Tibial nerve (tissue), 4 donors: ENCODE data around the gene KIF17. TPM values are rescaled to one million over a fixed set of nuclear protein-coding genes. Genes with fewer than 3 reads are reported as not detected.

Experiments used
- DNase-seq, 2 donors: peaks; one replicate each; pipeline ENCODE4 v3.0.0-alpha.2; 2019; ENCODE audit warnings: low spot score in 2 of 2
- H3K27ac ChIP-seq, 4 donors: fragments of 200-600 bp; sonication (generic) in 3 of 4; one replicate each; pipeline ENCODE4 v1.5.1; 2017 to 2019; ENCODE audit warnings: mild to moderate bottlenecking in 1 of 4
- H3K27me3 ChIP-seq, 2 donors: fragments of 200-600 bp; sonication (generic) in 1 of 2; one replicate each; pipeline versions ENCODE4 v1.5.1 to v1.6.0; 2017 to 2019
- H3K36me3 ChIP-seq, 3 donors: fragments of 200-600 bp; sonication (generic); one replicate each; pipeline ENCODE4 v1.5.1; 2018 to 2019
- H3K4me1 ChIP-seq, 4 donors: fragments of 200-600 bp; sonication (generic) in 3 of 4; one replicate each; pipeline ENCODE4 v1.5.1; 2017 to 2019
- H3K4me3 ChIP-seq, 4 donors: fragments of 200-600 bp; sonication (generic) in 3 of 4; one replicate each; pipeline ENCODE4 v1.5.1; 2017 to 2019; ENCODE audit warnings: mild to moderate bottlenecking in 1 of 4, moderate library complexity in 1 of 4
- H3K9me3 ChIP-seq, 4 donors: fragments of 200-600 bp; sonication (generic) in 3 of 4; one replicate each; pipeline ENCODE4 v1.5.1; 2017 to 2019
- EP300 ChIP-seq, 2 donors: sonication (generic); formaldehyde crosslinking; IDR thresholded peaks; one replicate each; pipeline ENCODE4 v1.6.1; 2017; ENCODE audit warnings: antibody characterized with exemption in 2 of 2, mild to moderate bottlenecking in 1 of 2
- POLR2A ChIP-seq, 2 donors: fragments of 450-650 bp; IDR thresholded peaks; one replicate each; pipeline ENCODE4 v1.6.1; 2017; ENCODE audit warnings: antibody characterized with exemption in 2 of 2, mild to moderate bottlenecking in 2 of 2, moderate library complexity in 2 of 2
- WGBS, 2 donors: methylation state at CpG; one replicate each; pipeline ENCODE4 v1.1.5; 2018; 5-methylcytosine and 5-hydroxymethylcytosine counted together
- total RNA-seq, 4 donors: library from RNA; depleted of rRNA; stranded (reverse); fragments of >200 nt; gene quantifications; one replicate each; pipeline ENCODE4 v1.1.0, GENCODE V29; 2016
- TF ChIP-seq, protein P1 (sequence below), 5 experiments: fragments of 200-600 bp in 3 of 5; fragments of 450-650 bp in 2 of 5; sonication (generic) in 3 of 5; IDR thresholded peaks; one replicate each; pipeline ENCODE4 v1.5.1; 2016 to 2019; ENCODE audit warnings: antibody characterized with exemption in 5 of 5, mild to moderate bottlenecking in 3 of 5, moderate library complexity in 2 of 5

KIF17 gene
- total RNA-seq, 4 donors from 2014 or later = 0.59 to 4.2 (median 3.3) TPM

DNA sequence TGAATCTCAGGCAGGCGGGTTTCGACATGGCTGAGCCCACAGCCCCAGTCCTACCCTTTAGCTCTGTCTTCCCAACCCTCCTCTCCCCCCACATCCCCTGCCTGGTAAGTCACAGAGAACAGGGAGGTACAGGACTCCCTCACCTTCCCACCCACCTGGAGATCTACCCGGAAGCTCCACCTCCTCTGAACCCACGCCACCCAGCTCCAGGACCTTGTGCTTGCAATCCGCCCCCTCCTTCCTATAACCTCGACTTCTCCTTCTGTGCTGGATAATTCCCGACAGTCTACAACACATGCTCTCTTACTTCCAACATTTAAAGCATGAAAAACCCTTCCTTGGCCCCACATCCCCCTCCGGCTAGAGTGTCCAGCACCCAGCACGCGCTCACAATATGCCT lies 22.3 kb downstream of the KIF17 start:
- no peak for DNase-seq
- Histone ChIP-seq H3K9me3 (peaks cover 0 to 9% (median 0%) of the 10 kb centered on the region in 4 donors), H3K4me3 (no peak overlapping the region), H3K27ac (no peak overlapping the region), H3K36me3 (no peaks in the 10 kb centered on the region), H3K27me3 (no peaks in the 10 kb centered on the region), H3K4me1 (peaks cover 0 to 12% (median 4%) of the 10 kb centered on the region in 4 donors)
- WGBS, 2 donors = 76 to 81% methylated on average over 10 of the region's 10 CpGs
- TF ChIP-seq EP300 (IDR thresholded peaks at IDR 0.05) (no peak), POLR2A (IDR thresholded peaks at IDR 0.05) (no peak)
- TF ChIP-seq, protein P1, sequence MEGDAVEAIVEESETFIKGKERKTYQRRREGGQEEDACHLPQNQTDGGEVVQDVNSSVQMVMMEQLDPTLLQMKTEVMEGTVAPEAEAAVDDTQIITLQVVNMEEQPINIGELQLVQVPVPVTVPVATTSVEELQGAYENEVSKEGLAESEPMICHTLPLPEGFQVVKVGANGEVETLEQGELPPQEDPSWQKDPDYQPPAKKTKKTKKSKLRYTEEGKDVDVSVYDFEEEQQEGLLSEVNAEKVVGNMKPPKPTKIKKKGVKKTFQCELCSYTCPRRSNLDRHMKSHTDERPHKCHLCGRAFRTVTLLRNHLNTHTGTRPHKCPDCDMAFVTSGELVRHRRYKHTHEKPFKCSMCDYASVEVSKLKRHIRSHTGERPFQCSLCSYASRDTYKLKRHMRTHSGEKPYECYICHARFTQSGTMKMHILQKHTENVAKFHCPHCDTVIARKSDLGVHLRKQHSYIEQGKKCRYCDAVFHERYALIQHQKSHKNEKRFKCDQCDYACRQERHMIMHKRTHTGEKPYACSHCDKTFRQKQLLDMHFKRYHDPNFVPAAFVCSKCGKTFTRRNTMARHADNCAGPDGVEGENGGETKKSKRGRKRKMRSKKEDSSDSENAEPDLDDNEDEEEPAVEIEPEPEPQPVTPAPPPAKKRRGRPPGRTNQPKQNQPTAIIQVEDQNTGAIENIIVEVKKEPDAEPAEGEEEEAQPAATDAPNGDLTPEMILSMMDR (IDR thresholded peaks at IDR 0.05) = no peak

DNA sequence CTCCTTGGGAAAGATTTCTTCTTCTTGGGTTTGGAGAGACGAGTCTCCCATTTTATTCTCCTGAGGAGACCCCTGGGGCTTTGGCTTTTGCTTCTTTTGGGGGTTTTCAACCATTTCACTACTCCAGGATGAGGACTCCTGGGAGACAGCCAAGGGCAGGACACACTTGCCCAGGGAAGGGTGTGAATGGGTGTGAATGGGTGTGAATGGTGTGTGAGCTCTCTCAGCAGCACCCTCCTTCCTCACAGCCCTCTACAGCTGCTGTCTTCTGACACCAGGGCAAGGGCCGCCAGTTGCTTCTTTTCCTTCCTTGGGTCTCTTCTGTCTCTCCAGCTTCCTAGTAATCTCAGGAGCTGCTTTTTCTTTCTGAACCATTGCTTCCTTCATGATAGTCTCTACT lies 24.2 kb downstream of the KIF17 start:
- TF ChIP-seq, protein P1 (IDR thresholded peaks at IDR 0.05) = no peak
- TF ChIP-seq POLR2A (IDR thresholded peaks at IDR 0.05) (no peak), EP300 (IDR thresholded peaks at IDR 0.05) (no peak)
- no peak for DNase-seq
- Histone ChIP-seq H3K9me3 (peaks cover 0 to 9% (median 0%) of the 10 kb centered on the region in 4 donors), H3K4me3 (no peak overlapping the region), H3K4me1 (peaks cover 0 to 12% (median 4%) of the 10 kb centered on the region in 4 donors), H3K27ac (no peak overlapping the region), H3K36me3 (no peaks in the 10 kb centered on the region), H3K27me3 (no peaks in the 10 kb centered on the region)
- 72 to 88% methylated on average over 2 of the region's 2 CpGs for WGBS, 2 donors

DNA sequence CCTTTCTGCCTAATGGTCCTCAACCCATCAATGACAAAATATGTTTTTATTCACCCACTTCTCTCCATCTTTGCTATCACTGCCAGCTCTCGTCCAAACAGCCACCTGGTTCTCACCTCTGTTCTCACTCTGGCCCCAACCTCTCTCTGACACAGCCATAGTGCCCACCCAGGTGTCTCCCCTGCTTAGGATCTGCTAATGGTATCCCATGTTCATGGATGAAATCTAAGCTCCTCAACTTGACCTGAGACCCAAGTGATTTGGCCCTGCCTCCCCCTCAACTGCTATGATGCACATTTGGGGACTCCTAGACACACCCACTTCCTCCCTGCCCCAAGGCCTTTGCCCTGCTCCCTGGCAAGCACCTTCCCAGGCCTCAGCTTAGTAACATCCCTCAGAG lies 25.9 kb downstream of the KIF17 start:
- H3K4me3 ChIP-seq = no peak overlapping the region
- H3K9me3 ChIP-seq = peaks cover 0 to 9% (median 0%) of the 10 kb centered on the region in 4 donors
- peaks cover 0 to 6% (median 2%) of the 10 kb centered on the region in 4 donors for H3K4me1 ChIP-seq
- DNase-seq = no peak
- no peak overlapping the region for H3K27ac ChIP-seq
- WGBS, 2 donors = 83 to 96% methylated on average over 1 of the region's 1 CpG
- no peak for TF ChIP-seq POLR2A (IDR thresholded peaks at IDR 0.05)
- TF ChIP-seq EP300 (IDR thresholded peaks at IDR 0.05) = no peak
- TF ChIP-seq, protein P1 (IDR thresholded peaks at IDR 0.05) = no peak
- no peaks in the 10 kb centered on the region for H3K27me3 ChIP-seq
- no peaks in the 10 kb centered on the region for H3K36me3 ChIP-seq

DNA sequence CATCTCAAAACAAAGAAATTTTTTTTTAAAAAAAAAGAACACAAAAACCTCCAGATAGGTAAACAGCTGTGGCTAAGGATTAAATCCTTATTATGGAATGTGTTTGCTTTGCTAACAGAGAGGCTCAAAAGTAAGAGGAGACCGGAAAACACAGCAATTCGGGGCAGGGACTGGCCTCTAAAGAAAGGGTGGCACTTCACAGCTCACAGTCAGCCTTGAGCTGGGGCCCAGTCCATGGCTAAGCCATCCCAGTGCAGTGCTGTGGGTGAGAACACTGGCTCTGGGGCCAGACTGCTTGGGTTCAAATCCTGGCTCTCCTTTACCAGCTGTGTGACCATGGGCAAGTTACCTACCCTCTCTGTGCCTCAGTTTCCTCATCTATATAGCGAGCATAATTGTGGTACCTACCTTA lies 28.2 kb downstream of the KIF17 start:
- TF ChIP-seq POLR2A (IDR thresholded peaks at IDR 0.05) = no peak
- TF ChIP-seq, protein P1 (IDR thresholded peaks at IDR 0.05) = no peak
- no peak for TF ChIP-seq EP300 (IDR thresholded peaks at IDR 0.05)
- no peaks in the 10 kb centered on the region for H3K36me3 ChIP-seq
- DNase-seq = no peak
- WGBS, 2 donors = 92 to 93% methylated on average over 3 of the region's 3 CpGs
- H3K4me1 ChIP-seq = peaks cover 0 to 13% (median 0%) of the 10 kb centered on the region in 4 donors
- peaks cover 0 to 9% (median 0%) of the 10 kb centered on the region in 4 donors for H3K9me3 ChIP-seq
- H3K27me3 ChIP-seq = no peaks in the 10 kb centered on the region
- H3K4me3 ChIP-seq = no peak overlapping the region
- no peak overlapping the region for H3K27ac ChIP-seq

DNA sequence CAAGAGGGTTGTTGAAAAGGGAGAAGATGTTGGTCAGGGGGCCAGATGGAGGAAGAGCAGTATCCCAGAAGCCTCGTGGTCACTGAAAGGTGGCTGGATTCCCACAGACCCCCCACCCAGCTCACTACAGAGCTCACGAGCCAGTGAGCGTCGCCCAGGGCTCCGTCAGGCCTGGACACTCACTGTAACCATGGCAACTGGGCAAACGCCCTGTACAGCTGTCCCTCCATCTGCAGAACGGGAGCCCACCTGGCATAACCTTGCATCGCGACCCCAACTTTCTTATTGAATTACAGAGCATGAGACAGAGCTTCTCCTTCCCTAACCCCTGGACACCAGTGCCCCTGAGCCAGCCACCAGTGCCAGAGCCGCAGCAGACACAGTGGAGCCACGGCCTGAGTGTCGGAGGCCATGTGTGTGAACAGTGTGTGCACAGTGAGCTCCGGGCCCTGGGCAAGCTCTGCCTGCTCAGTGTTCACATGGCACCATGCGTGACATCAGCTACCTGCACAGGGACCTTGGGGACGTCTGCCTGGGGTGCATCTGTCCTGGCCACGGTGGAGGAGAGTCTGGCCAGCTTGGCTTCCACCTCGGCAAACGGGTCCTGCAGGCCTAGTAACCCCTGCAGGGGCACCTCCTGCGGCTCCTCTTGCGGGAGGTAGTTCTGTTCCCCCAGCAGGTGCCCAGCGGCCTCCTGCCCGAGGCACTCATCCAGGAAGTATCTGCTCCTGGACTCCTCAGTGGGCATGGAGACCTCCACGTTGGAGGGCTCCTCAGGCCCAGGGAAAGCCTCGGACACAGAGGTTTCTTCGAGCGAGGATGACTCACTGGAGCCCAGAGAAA lies 30.7 kb downstream of the KIF17 start:
- TF ChIP-seq, protein P1 (IDR thresholded peaks at IDR 0.05) = no peak
- TF ChIP-seq EP300 (IDR thresholded peaks at IDR 0.05) = no peak
- Histone ChIP-seq H3K4me3 (no peak overlapping the region), H3K27me3 (no peaks in the 10 kb centered on the region), H3K36me3 (no peaks in the 10 kb centered on the region), H3K9me3 (peaks cover 0 to 6% (median 0%) of the 10 kb centered on the region in 4 donors), H3K27ac (no peak overlapping the region), H3K4me1 (peaks cover 0 to 13% (median 0%) of the 10 kb centered on the region in 4 donors)
- DNase-seq = no peak
- 84 to 89% methylated on average over 21 to 26 of the region's 26 CpGs for WGBS, 2 donors
